Spleen (tissue), 11 donors: ENCODE data around the gene HIPK2. TPM values are rescaled to one million over a fixed set of nuclear protein-coding genes. Genes with fewer than 3 reads are reported as not detected.

Experiments
- DNase-seq: peaks from one replicate; pipeline ENCODE4 v3.0.0-alpha.2; 2020
- H3K27ac ChIP-seq, 8 donors: fragments of 200-600 bp; sonication (generic) in 7 of 8; 1 replicate in 4 of 8; 2 replicates in 4 of 8; pipeline versions ENCODE4 v1.5.0 to v1.8.0; 2016 to 2021; ENCODE audit warnings: inconsistent platforms in 4 of 8, mild to moderate bottlenecking in 4 of 8, moderate library complexity in 1 of 8
- H3K27me3 ChIP-seq, 7 donors: fragments of 200-600 bp; sonication (generic) in 6 of 7; replicated peaks in 1 of 7; 1 replicate in 4 of 7; 2 replicates in 3 of 7; pipeline versions ENCODE4 v1.5.0 to v1.8.0; 2016 to 2021; ENCODE audit warnings: inconsistent platforms in 3 of 7, mild to moderate bottlenecking in 1 of 7
- H3K36me3 ChIP-seq, 6 donors: fragments of 200-600 bp; sonication (generic) in 5 of 6; 1 replicate in 4 of 6; 2 replicates in 2 of 6; pipeline versions ENCODE4 v1.5.0 to v1.8.0; 2016 to 2021; ENCODE audit warnings: inconsistent platforms in 2 of 6
- H3K4me1 ChIP-seq, 6 donors: fragments of 200-600 bp; sonication (generic) in 5 of 6; 1 replicate in 3 of 6; 2 replicates in 3 of 6; pipeline versions ENCODE4 v1.5.0 to v1.8.0; 2016 to 2021; ENCODE audit warnings: inconsistent platforms in 3 of 6
- H3K4me3 ChIP-seq, 8 donors: fragments of 200-600 bp; sonication (generic) in 7 of 8; 1 replicate in 4 of 8; 2 replicates in 4 of 8; pipeline versions ENCODE4 v1.5.0 to v1.8.0; 2016 to 2021; ENCODE audit warnings: inconsistent platforms in 4 of 8, mild to moderate bottlenecking in 4 of 8, moderate library complexity in 2 of 8
- H3K9me3 ChIP-seq, 8 donors: fragments of 200-600 bp; sonication (generic) in 7 of 8; 1 replicate in 4 of 8; 2 replicates in 4 of 8; pipeline versions ENCODE4 v1.5.0 to v1.8.0; 2016 to 2021; ENCODE audit warnings: inconsistent platforms in 4 of 8
- POLR2A ChIP-seq, 3 donors: fragments of 450-650 bp; IDR thresholded peaks; one replicate each; pipeline ENCODE4 v1.5.1; 2017; ENCODE audit warnings: antibody characterized with exemption in 3 of 3, mild to moderate bottlenecking in 1 of 3
- POLR2AphosphoS5 ChIP-seq, 3 donors: sonication (generic); formaldehyde crosslinking; IDR thresholded peaks; one replicate each; pipeline ENCODE4 v1.5.1; 2017; ENCODE audit warnings: antibody characterized with exemption in 3 of 3
- WGBS, 5 donors: extraction: QIAGEN DNeasy Blood & Tissue Kit in 3 of 5; methylation state at CpG; one replicate each; pipeline versions ENCODE4 v1.1.5 to v1.1.7; 2013 to 2018; 5-methylcytosine and 5-hydroxymethylcytosine counted together
- intact Hi-C: fragments of 100-400 bp; cut with DNase I; formaldehyde crosslinking; loops from one replicate; pipeline ENCODE4 v1.15.0; 2023; ENCODE audit warnings: low total_unique reads
- polyA plus RNA-seq, 3 donors: library from polyadenylated mRNA; stranded (reverse); fragments of 200-250 nt; gene quantifications; one replicate each; pipeline ENCODE4 v1.2.1, GENCODE V29; 2013
- total RNA-seq, 7 donors: library from RNA; depleted of rRNA in 3 of 7; stranded (reverse); fragments of >200 nt in 3 of 7; fragmentation: NEBNext Ultra II Directional in 4 of 7; extraction: Animal tissue kit (Norgen Biotek cat#: 25700) in 4 of 7; gene quantifications; one replicate each; pipeline versions ENCODE4 v1.1.0 to v1.2.1, GENCODE V29; 2016 to 2021
- TF ChIP-seq, protein P1 (sequence below), 11 experiments: fragments of 200-600 bp in 7 of 11; fragments of 450-650 bp in 4 of 11; sonication (generic) in 4 of 11; IDR thresholded peaks in 8 of 11; conservative IDR thresholded peaks in 3 of 11; 1 replicate in 7 of 11; 2 replicates in 4 of 11; pipeline versions ENCODE4 v1.4.0 to v1.8.0; 2016 to 2021; ENCODE audit warnings: antibody characterized with exemption in 11 of 11, inconsistent platforms in 4 of 11, mild to moderate bottlenecking in 1 of 11
- donor health status: healthy with polysubstance abuse.
- donor health status: DM: no; HTN: no; CAD: no; lungs with moderate emphysema.
- donor health status: DM: no; HTN: no; CAD: no.
- donor health status: Bipolar disorder and iron deficiency.
- donor health status: healthy.
- donor health status: DM: no; HTN: no; CAD: no.
- donor health status: DM: yes; HTN: yes; CAD: no.

The HIPK2 gene
- total and polyA plus RNA-seq, 10 donors = 1.7 to 97.5 (median 51.8) TPM

DNA sequence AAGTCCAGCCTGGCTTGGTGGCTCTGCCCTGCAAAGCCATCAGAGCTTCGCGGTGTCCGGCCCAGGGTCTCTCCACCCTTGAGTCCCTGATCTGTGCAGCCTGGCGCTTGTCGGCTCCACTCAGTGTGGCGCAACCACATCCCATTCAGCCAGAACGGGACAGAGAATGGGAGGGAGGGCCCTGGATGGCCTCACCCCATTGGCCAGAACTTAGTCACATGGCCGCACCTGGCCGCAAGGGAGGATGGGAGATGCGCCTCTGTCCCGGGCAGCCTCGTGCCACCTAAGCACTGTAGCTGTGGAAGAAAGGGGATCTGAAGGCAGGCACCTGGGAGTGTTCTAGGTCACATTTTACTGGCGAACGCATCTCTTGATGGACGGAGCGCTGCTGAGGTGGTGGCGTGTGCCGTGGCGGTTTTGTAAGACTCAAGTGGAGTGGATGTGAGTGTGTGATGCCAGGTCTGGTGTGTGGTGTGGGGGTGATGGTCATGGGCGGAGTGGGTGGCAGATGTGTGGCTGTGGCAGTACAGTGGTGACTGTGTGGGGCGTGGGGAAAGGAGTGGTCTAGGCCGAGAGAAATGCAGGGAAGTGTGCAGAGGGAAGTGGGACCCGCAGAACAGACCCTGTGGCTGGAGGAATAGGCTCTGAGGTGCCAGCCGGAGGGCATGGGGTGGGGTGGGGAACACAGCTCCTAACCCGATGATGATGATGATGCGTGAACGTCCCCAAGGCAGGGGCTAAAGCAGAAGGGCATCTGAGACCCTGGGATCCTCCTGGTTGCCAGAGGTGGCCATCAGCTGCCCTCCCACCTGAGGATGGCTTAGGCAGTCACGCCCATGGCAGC, 235.3 kb downstream of the HIPK2 start:
- Histone ChIP-seq H3K9me3 (no peaks in the 10 kb centered on the region), H3K36me3 (no peaks in the 10 kb centered on the region), H3K4me3 (no peak overlapping the region), H3K27me3 (no peaks in the 10 kb centered on the region), H3K27ac (no peak overlapping the region), H3K4me1 (peaks cover 0 to 6% (median 0%) of the 10 kb centered on the region in 6 donors)
- TF ChIP-seq, protein P1, sequence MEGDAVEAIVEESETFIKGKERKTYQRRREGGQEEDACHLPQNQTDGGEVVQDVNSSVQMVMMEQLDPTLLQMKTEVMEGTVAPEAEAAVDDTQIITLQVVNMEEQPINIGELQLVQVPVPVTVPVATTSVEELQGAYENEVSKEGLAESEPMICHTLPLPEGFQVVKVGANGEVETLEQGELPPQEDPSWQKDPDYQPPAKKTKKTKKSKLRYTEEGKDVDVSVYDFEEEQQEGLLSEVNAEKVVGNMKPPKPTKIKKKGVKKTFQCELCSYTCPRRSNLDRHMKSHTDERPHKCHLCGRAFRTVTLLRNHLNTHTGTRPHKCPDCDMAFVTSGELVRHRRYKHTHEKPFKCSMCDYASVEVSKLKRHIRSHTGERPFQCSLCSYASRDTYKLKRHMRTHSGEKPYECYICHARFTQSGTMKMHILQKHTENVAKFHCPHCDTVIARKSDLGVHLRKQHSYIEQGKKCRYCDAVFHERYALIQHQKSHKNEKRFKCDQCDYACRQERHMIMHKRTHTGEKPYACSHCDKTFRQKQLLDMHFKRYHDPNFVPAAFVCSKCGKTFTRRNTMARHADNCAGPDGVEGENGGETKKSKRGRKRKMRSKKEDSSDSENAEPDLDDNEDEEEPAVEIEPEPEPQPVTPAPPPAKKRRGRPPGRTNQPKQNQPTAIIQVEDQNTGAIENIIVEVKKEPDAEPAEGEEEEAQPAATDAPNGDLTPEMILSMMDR (IDR thresholded peaks at IDR 0.05 in 8 of 11, conservative IDR thresholded peaks at IDR 0.05 in 3 of 11) = no peak
- TF ChIP-seq POLR2A (IDR thresholded peaks at IDR 0.05) (no peak), POLR2AphosphoS5 (IDR thresholded peaks at IDR 0.05) (no peak)
- intact Hi-C loops = no loop called here
- WGBS, 5 donors = 90 to 94% (median 93%) methylated on average over 28 of the region's 28 CpGs
- DNase-seq = no peak

DNA sequence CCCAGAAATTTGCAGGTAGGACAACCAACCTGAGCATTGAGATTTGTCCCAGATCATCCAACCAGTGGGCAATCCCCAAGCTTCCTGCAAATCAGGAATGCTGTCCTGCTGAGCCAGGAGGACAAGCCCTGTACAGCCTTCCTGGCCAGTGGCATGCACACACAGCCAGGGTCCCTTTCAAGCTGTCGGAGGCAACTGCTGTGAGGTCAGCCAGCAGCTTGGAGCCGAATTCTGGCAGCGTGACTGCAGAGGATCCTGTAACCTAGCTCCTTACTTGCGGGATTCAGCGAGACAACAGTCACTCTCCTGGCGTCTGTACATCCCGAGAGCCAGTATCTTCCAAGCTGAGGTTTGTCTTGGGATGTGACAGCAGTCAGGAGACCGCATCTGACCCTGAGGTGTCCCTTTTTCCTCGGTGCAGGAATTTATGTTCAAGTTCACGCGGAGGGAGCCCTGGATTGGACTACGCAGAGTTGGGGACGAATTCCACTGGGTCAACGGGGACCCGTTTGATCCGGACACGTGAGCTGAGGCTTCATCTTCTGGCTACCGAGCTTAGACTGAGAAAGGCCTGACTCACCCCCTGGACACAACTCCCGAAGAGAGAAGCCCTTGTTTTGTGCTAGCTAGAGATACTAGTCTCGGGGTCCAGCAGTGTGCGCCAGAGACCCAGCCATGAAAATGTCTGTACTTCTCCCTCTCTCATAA, 236.0 kb downstream of the HIPK2 start:
- H3K9me3 ChIP-seq = no peaks in the 10 kb centered on the region
- H3K27ac ChIP-seq = no peak overlapping the region
- no peaks in the 10 kb centered on the region for H3K36me3 ChIP-seq
- H3K27me3 ChIP-seq = no peaks in the 10 kb centered on the region
- intact Hi-C loops = no loop called here
- DNase-seq = no peak
- TF ChIP-seq, protein P1 (IDR thresholded peaks at IDR 0.05 in 8 of 11, conservative IDR thresholded peaks at IDR 0.05 in 3 of 11) = no peak
- TF ChIP-seq POLR2AphosphoS5 (IDR thresholded peaks at IDR 0.05) (no peak), POLR2A (IDR thresholded peaks at IDR 0.05) (no peak)
- peaks cover 0 to 6% (median 0%) of the 10 kb centered on the region in 6 donors for H3K4me1 ChIP-seq
- no peak overlapping the region for H3K4me3 ChIP-seq
- WGBS, 5 donors = 77 to 92% (median 89%) methylated on average over 17 to 21 of the region's 21 CpGs

DNA sequence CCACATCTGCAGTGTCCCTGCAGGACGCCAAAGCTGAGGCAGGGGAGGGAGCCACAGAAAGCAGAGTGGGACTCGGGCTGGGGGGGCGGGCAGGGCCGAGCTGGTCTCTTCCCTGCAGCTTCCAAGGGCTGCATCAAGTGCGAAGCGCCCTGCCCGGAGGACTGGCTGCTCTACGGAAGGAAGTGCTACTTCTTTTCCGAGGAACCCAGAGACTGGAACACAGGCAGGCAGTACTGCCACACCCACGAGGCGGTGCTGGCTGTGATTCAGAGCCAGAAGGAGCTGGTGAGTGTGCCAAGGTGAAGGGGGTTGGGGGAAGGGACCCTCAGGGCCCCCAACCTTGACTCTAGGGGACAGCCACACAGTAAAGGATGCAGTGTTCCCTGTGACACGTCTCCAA, 237.6 kb downstream of the HIPK2 start:
- DNase-seq = no peak
- intact Hi-C loops = no loop called here
- 54 to 70% (median 61%) methylated on average over 9 to 12 of the region's 12 CpGs for WGBS, 5 donors

More for the DNA sequence above, 237.6 kb downstream of the HIPK2 start:
- Histone ChIP-seq H3K27me3 (no peaks in the 10 kb centered on the region), H3K36me3 (no peaks in the 10 kb centered on the region), H3K9me3 (no peaks in the 10 kb centered on the region), H3K4me1 (peaks cover 0 to 6% (median 0%) of the 10 kb centered on the region in 6 donors), H3K4me3 (no peak overlapping the region), H3K27ac (no peak overlapping the region)
- TF ChIP-seq POLR2AphosphoS5 (IDR thresholded peaks at IDR 0.05) (no peak), POLR2A (IDR thresholded peaks at IDR 0.05) (no peak)
- TF ChIP-seq, protein P1 (IDR thresholded peaks at IDR 0.05 in 8 of 11, conservative IDR thresholded peaks at IDR 0.05 in 3 of 11) = no peak
